Left lobe of liver (tissue), 2 donors: Measurements from ENCODE around the gene HDAC3. TPM values are rescaled to one million over a fixed set of nuclear protein-coding genes. Genes with fewer than 3 reads are reported as not detected.
A peak's percentile ranks its signal among the peaks of the same experiment; 100 is the strongest.

Source experiments
- ATAC-seq: fragments of 200-7000 bp; cut with Tn5 transposase; one replicate; pipeline ENCODE4 v1.9.1; 2020; ENCODE audit warnings: mild to moderate bottlenecking, moderate library complexity
- DNase-seq: peaks from one replicate; pipeline ENCODE4 v3.0.0-alpha.2; 2020; ENCODE audit warnings: low spot score
- total RNA-seq: library from RNA; stranded (reverse); gene quantifications from one replicate; pipeline ENCODE4 v1.2.1, GENCODE V29; 2021
- donor health status: DM: no; HTN: no; CAD: no; lungs with moderate emphysema.
- donor health status: DM: no; HTN: yes; CAD: no.

The HDAC3 gene
- total RNA-seq, result 28.7 TPM

DNA sequence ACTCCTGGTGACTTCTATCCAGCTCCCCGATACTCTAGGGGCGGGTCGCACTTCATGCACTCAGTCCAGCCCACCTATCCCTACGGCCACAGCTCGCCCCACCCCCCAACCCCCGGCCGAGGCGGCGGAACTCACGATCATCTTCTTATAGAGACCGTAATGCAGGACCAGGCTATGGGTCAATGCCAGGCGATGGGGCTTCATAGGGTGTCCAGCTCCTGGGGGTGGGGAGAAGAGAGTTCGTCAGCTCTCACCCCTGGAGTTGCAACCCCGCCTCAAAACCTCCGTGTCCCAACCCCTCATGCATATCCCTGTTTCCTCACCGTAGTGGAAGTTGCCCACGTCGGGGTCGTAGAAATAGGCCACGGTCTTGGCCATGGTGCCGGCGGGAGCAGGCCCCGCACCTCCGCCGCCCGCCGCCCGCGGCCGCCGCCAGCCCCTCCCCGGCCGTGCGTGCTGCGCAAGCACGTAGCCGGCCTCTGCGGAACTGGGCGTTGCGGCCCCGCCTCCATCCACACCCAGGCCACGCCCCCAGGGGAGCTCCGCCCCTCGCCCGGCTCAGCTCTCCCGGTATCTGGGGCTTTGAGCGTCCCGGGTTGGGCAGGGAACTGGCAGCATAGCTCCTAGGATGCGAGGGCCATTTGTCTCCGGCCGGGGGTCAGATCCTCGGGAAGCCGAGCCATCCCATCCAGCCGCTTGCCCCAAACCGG lies at the start of gene HDAC3, which contains the start of gene RELL2:
HDAC3 (minus strand) TSS at position 437 of the 710 bp plus-strand sequence; CDS start at position 378, 59 bp downstream.
RELL2 (plus strand) TSS at position 585 of the 710 bp plus-strand sequence. CDS start 1,229 bp downstream, outside the sequence.
- ATAC-seq (peak; percentile 96), DNase-seq (peak; percentile 97)

GRCh38 chr5:141685591-141685990 lies 48.9 kb upstream of the HDAC3 start:
- ATAC-seq (no peak), DNase-seq (no peak)

GRCh38 chr5:141683596-141684141 lies 47.0 kb upstream of the HDAC3 start:
- ATAC-seq, result no peak
- DNase-seq, result no peak

DNA sequence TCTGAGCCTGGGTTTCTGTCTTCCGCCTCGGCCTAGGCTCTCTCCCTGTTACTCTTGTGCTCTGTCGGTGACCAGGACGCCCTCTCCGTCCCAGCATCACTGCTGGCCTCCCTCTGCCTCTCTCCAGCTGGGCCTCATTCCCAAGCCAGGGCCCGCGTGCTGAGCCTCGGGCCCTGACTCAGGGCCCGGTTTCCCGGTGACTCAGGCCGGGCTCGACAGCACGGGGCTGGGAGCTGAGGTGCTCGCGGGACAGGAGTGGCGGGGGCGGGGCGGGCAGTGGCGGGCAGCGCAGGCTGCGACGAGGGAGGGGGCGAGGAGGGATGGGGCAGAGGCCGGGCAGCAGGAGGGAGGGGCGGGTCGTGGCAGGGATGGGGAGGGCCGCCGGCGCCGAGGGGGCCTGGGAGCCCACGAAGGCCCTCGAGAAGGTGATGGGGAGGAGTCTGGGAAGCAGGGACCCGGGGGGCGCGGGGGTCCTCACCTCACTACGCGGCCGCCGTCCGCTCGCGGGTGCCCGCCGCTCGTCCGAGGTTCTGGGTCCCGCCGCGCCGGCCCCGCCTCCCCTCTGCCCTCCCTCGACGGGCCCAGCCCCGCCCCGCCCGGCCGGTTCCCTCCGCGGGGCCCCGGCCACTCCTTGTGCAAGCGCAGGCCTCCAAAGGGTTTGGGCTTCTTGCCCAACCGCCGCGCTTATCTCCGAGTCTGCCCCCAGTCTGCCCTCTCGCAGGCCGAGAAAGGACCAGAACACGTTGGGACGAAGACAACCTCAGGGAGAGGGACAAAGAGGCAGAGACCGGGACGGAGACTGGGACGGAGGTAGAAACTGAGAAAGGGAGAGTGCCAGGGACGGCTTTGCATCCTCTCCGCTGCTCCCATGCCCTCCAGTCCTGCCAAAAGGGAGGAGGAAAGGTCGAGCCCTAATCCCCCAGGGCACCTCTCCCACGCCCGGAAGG lies 45.3 kb upstream of the HDAC3 start, which contains the start of gene ARAP3:
ARAP3 (minus strand) TSS at position 536 of the 947 bp plus-strand sequence. CDS start 1,744 bp downstream, outside the sequence.
- DNase-seq, result peak; percentile 86
- ATAC-seq, result peak; percentile 90

DNA sequence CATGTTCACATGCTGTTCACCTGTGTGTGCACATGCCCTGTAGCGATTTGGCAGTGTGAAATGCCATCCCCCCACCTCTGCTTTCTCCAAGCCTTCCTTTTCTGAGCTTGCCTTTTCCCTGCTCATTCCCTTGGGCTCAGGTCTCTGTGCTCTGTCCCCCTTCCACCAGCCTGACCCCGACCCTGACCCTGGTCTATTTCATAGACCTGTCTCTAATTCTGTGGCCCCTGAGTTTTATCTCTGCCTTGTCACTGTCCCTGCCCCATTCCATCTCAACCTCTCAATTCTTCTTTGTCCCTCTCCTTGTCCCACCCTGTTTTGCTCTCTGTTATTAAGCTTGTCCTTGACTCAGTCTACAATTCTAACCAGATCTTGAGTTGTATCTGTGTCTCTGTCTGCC lies 44.6 kb upstream of the HDAC3 start:
- ATAC-seq (no peak), DNase-seq (no peak)

- ATAC-seq (peak; percentile 37), DNase-seq (no peak)
Observed at GRCh38 chr5:141680751-141681201, 44.1 kb upstream of the HDAC3 start.

DNA sequence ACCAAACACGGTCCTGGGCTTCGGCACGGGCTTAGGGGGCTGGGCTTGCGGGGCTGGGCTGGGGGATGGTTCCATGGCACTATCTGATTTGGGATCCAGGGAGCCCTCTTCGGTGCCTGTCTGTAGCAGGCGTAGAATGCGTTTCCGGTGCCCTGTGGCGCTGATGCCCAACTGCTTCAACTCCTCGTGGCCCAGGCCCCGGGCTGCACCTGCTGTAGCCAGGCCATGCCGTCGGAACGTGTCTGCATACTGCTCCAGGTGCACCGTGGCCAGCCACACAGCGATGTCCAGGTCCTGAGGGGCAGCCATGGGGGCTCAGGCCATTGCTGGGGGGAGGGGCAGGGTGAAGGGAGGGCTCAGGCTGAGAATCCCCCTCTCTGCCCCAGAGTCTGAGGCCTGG lies 43.5 kb upstream of the HDAC3 start:
- ATAC-seq, result no peak

DNA sequence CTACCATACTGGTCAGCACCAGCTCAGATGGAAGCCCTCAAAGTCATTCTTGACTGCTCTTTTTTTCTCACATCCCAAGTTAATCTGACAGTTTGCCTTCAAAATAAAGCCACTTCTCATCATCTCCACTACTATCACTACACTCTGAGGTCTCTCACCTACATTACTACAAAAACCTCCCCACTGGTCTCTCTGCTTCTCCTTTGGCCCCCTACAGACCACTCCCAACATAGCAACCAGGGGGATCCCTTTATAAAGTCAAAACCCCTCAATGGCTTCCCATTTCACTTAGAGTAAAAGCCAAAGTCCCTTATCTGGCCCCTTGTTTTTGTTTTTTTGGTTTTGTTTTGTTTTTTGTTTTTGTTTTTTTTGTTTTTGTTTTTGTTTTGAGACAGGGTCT lies 40.8 kb upstream of the HDAC3 start:
- no peak for DNase-seq
- ATAC-seq, result no peak

More for the DNA sequence above, 43.5 kb upstream of the HDAC3 start:
- no peak for DNase-seq

DNA sequence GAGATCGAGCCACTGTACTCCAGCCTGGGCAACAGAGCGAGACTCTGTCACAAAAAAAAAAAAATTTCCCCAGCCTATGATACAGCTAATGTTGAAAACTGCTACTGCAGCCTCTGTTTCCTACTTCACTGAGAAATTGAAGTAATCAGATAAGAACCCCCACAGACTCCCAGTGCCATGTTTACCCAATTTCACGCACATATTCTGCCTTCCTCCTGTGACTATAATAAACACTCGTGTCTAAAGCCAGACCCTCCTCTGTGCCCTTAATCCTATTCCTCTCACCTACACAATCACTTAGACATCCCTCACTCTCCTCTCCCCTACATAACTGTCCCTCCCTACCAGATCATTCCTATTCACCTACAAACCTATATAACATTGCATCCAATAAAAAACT lies 39.0 kb upstream of the HDAC3 start:
- ATAC-seq (no peak), DNase-seq (no peak)

GRCh38 chr5:141674747-141675146 lies 38.1 kb upstream of the HDAC3 start:
- no peak for DNase-seq
- ATAC-seq, result no peak

GRCh38 chr5:141672841-141673813 lies 36.5 kb upstream of the HDAC3 start:
- ATAC-seq (no peak), DNase-seq (no peak)

DNA sequence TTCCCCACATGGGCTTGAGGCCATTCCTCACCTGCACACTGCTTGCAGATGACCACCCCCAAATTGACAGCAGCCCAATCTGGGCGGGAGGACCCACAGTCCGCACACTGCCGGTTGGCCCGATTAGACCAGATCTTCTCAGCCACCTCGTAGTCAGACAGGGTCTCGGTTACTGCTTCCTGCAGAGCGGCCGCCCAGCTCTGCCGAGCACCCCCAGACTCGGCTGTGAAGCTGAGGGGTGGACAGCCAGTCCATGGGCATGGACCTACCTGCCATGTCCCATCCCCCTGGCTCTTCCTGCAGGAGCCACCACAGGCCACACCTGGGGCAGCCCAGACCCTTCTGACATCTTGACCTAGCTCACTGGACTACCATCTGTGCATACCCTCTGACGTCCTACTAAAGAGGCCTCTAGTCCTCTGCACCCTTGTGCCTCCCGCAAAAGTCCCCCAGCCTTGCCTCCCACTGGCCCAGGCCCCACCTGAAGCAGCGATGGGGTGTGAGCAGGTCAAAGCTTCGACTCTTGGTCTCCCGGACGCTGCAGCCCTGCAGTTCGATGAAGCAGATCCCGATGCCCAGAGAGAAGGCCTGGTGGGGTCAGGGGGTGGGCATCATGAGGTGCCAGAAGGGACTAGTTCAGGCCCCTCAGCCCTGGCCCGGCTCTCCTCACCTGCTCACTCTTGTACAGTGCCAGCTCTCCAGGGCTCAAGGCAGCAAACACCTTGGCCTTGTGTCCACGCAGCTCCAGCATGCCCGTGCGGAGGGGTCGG lies 35.6 kb upstream of the HDAC3 start:
- ATAC-seq (no peak), DNase-seq (no peak)

- ATAC-seq, result no peak
- no peak for DNase-seq
Observed at GRCh38 chr5:141669520-141669919, 32.9 kb upstream of the HDAC3 start.

GRCh38 chr5:141668601-141669265 lies 32.1 kb upstream of the HDAC3 start:
- peak; percentile 89 for ATAC-seq
- DNase-seq, result peak; percentile 87

DNA sequence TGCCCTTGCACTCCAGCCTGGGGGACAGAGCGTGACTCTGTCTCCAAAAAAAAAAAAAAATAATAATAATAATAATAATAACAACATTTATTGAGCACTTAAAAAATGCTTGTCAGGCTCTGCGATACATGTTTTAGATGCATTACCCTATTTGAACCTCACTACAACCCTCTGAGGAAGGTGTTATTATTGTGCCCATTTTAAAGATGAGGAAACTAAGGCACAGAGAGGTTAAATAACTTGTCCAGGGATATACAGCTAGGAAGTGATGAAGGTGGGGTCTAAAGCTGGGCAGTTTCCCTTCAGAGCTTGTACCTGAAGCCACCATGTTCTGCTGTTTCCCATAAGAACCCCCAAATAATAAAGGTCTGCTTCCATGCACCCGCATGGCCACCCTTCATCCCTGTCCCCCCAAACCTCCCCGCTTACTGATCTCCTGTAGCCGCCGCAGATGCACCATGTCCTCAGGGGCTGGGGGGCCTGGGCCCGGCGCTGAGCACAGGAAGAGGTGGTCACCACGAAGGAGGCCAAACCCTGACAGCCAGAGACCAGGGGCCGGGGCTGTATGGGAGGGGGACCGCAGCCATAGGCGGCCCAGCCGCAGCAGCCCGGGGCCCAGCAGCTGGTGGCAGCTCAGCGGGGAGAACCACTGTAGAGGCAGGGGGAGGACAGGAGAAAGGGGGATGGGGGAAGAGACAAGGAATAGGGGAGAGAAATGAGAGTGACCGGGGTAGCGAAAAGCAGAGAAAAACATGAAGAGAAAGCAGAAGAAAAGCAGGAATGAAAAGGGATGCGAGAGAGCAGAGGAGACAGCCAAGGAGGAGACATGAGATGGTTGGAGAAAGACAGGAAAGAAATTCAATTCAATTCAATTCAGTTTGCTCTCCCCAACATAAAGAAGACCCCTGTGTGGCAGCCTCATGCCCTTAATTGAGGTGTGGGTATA lies 29.6 kb upstream of the HDAC3 start:
- ATAC-seq (no peak), DNase-seq (no peak)

DNA sequence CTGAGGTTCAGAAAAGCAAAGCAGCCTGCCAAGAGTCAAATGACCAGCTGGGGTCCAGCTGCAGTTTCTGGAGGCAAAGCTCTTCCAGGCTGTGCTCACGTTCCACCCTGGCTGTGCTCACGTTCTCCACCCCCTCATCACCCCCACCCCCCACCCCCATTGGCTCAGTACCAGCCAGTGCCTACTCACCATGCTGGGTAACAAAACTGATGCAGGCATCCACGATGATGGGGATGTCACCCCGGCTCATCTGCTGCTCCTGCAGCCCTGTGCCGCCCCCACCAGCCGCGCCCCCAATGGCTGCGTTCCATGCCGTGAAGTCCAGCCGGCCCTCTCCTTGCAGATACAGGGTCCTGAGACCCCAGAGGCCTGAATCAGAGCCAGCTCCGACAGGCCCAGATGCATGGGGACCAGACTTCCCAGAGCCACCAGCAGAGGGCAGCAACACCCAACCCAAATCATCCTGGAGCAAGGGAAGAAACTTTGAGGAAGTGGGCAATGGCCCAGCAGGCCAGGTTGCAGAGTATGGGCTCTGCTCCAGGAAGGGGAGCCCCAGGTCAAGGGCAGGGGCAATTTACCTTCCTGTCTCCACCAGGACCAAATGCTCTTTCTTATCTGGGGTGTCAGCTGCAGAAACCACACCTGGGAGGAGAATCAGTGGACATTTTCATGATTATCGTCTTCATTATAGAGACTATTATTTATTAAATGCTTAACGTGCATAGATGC lies 28.2 kb upstream of the HDAC3 start:
- ATAC-seq (peak; percentile 86), DNase-seq (peak; percentile 82)

DNA sequence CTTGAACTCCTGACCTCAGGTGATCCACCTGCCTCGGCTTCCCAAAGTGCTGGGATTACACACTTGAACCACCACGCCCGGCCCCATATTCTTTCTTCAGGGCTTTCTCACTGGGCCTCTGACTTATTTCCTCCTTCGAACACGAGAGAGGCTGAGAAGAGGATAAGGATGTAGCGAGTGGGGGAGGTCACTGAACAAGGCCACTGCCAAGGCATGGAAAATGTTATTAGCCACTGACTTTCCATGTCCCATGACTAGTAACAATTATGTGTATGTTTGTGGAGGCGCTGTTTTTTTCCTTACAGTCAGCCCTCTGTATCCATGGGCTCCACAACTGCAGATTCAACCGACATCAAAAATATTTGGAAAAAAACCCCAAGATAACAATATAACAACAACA lies 26.9 kb upstream of the HDAC3 start:
- DNase-seq (no peak), ATAC-seq (no peak)
